Measurements from ENCODE around the gene BARX1.

DNA sequence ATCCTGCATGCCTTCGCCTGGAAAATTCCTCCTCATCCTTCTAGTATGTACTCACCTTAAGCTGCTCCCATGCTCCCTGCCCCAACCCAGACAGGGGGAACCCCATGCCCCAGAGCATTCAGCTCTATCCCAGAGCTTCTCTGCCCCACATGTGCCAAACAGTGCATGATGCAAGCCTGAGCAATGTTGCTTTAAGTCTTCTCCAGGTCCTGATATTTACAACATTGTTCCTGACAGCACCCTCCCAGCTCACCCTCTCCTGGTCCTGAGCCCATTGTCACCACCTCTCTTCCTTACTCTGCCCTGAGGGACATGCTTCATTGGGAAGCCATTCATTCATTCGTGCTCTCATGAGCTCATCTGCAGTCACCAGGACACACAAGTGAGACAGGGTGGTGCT is 23.4 kb upstream of the BARX1 start:
- TF ChIP-seq ZNF274 (IDR thresholded peaks at IDR 0.05; ENCODE audit: low read depth, low read length) = no peak
- TF ChIP-seq YY1 (IDR thresholded peaks at IDR 0.05; ENCODE audit: insufficient read depth, insufficient read length) = no peak

Data from NT2/D1 (cell line).